Psoas muscle (tissue), 8 donors: ENCODE data around the gene PIGH. TPM values are rescaled to one million over a fixed set of nuclear protein-coding genes. Genes with fewer than 3 reads are reported as not detected.
"Not testable (repeated sequence)": the region's sequence is repeated elsewhere in the genome, so short reads cannot be mapped to it uniquely, and the experiment has no call there.

ENCODE experiments used
- ATAC-seq, 4 donors: fragments of 200-7000 bp; cut with Tn5 transposase; one replicate each; pipeline ENCODE4 v1.9.1; 2020; ENCODE audit warnings: moderate library complexity in 3 of 4, mild to moderate bottlenecking in 2 of 4
- DNase-seq, 2 donors: peaks; one replicate each; pipeline ENCODE4 v3.0.0-alpha.2; 2020
- H3K27ac ChIP-seq: fragments of 200-600 bp; one replicate; pipeline ENCODE4 v1.8.0; 2022
- H3K27me3 ChIP-seq, 3 donors: fragments of 200-600 bp in 1 of 3; one replicate each; pipeline versions ENCODE4 v1.6.1 to v1.8.0; 2013 to 2022; ENCODE audit warnings: low read length in 2 of 3, mild to moderate bottlenecking in 2 of 3, moderate library complexity in 1 of 3; ENCODE audit not compliant: insufficient read depth in 3 of 3
- H3K36me3 ChIP-seq, 2 donors: fragments of 200-600 bp in 1 of 2; one replicate each; pipeline versions ENCODE4 v1.6.1 to v1.8.0; 2013 to 2022; ENCODE audit warnings: low read depth in 1 of 2, mild to moderate bottlenecking in 1 of 2, moderate library complexity in 1 of 2; ENCODE audit not compliant: insufficient read depth in 1 of 2
- H3K4me1 ChIP-seq: fragments of 200-600 bp; one replicate; pipeline ENCODE4 v1.8.0; 2022
- H3K4me3 ChIP-seq: fragments of 200-600 bp; one replicate; pipeline ENCODE4 v1.8.0; 2022; ENCODE audit warnings: mild to moderate bottlenecking
- H3K9me3 ChIP-seq: fragments of 200-600 bp; one replicate; pipeline ENCODE4 v1.8.0; 2022
- CTCF ChIP-seq: fragments of 200-600 bp; IDR thresholded peaks from one replicate; pipeline ENCODE4 v1.8.0; 2022; ENCODE audit warnings: antibody characterized with exemption
- WGBS, 3 donors: extraction: QIAGEN DNeasy Blood & Tissue Kit; methylation state at CpG; one replicate each; pipeline versions ENCODE4 v1.1.6 to v1.1.7; 2013; 5-methylcytosine and 5-hydroxymethylcytosine counted together
- intact Hi-C, 2 donors: fragments of 100-400 bp; cut with DNase I; formaldehyde crosslinking; loops; one replicate each; pipeline versions ENCODE4 v1.11.0 to v1.14.2; 2022
- polyA plus RNA-seq, 3 donors: library from polyadenylated mRNA; stranded (reverse); fragments of 200-250 nt; gene quantifications; one replicate each; pipeline ENCODE4 v1.2.3, GENCODE V29; 2013
- total RNA-seq, 4 donors: library from RNA; stranded (reverse); fragmentation: NEBNext Ultra II Directional in 2 of 4; extraction: Animal tissue kit (Norgen Biotek cat#: 25700) in 2 of 4; gene quantifications; one replicate each; pipeline versions ENCODE4 v1.2.1 to v1.2.4, GENCODE V29; 2021 to 2023
- donor health status: healthy with polysubstance abuse.
- donor health status: DM: no; HTN: no; CAD: no; lungs with moderate emphysema.
- donor health status: Bipolar disorder and iron deficiency.
- donor health status: healthy.
- donor health status: DM: yes; HTN: yes; CAD: no.
- donor health status: DM: no; HTN: no; CAD: no.
- donor health status: DM: no; HTN: no; CAD: no.
- donor health status: DM: yes; HTN: yes; CAD: no.

Gene PIGH
- total and polyA plus RNA-seq, 7 donors, result 12.3 to 50.6 (median 25.2) TPM

DNA sequence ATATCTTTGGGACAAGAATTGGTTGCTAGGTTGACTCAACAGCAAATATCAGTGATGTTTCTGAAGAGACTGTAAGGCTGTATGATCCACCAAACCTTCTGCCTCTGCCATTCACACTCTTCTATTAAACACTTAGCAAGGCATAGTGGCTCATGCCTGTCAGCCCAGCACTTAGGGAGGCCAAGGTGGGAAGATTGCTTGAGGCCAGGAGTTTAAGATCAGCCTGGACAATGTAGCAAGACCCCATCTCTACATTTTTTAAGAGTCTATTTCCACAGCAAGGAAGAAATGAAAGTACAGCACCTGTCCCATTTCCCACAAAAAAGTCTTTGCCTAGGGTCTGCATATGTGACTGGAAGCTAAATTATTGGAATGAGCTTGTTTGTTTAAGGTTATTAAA is 27.5 kb upstream of the PIGH start:
- Histone ChIP-seq H3K27ac (no peak overlapping the region), H3K36me3 (peaks cover 0 to 3% of the 10 kb centered on the region in 2 donors), H3K4me3 (no peak overlapping the region), H3K4me1 (peaks cover 12% of the 10 kb centered on the region), H3K27me3 (no peaks in the 10 kb centered on the region), H3K9me3 (no peaks in the 10 kb centered on the region)
- DNase-seq, result no peak
- ATAC-seq, result no peak
- no peak for TF ChIP-seq CTCF
- intact Hi-C loops, result no loop called here

DNA sequence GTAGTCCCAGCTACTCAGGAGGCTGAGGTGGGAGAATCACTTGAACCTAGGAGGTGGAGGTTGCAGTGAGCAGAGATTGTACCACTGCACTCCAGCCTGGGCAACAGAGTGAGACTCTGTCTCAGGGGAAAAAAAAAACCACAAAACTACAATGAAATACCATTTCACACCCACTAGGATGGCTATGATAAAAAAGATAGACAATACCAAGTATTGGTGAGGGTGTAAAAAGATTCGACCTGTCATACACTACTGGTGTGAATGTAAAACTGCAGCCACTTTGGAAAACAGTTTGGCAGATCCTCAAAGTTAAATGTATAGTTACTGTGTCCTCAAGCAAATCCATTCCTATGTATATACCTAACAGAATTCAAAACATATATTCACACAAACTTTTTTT is 26.1 kb upstream of the PIGH start:
- 84 to 100% (median 96%) methylated on average over 1 of the region's 1 CpG for WGBS, 3 donors
- ATAC-seq, DNase-seq, H3K9me3 ChIP-seq, intact Hi-C loops, H3K36me3 ChIP-seq, H3K27ac ChIP-seq, H3K27me3 ChIP-seq, H3K4me3 ChIP-seq: not testable (repeated sequence)
- peaks cover 19% of the 10 kb centered on the region for H3K4me1 ChIP-seq

- H3K9me3 ChIP-seq, result no peaks in the 10 kb centered on the region
- H3K4me3 ChIP-seq, result peak overlapping the region; percentile 1
- H3K27me3 ChIP-seq, result no peaks in the 10 kb centered on the region
- intact Hi-C loops, result no loop called here
- no peaks in the 10 kb centered on the region for H3K36me3 ChIP-seq
- WGBS, 3 donors, result 13 to 18% (median 15%) methylated on average over 2 of the region's 2 CpGs
- peak overlapping the region; percentile 81 for H3K27ac ChIP-seq
- ATAC-seq (no peak), DNase-seq (no peak)
- H3K4me1 ChIP-seq, result peaks cover 19% of the 10 kb centered on the region
- TF ChIP-seq CTCF, result no peak
These were observed 23.0 kb upstream of the PIGH start for GRCh38 chr14:67623114-67623513.

- WGBS, 3 donors, result 9 to 31% (median 23%) methylated on average over 4 of the region's 4 CpGs
- Histone ChIP-seq H3K4me3 (peak overlapping the region; percentile 1), H3K27ac (peak overlapping the region; percentile 81), H3K9me3 (no peaks in the 10 kb centered on the region), H3K4me1 (peaks cover 19% of the 10 kb centered on the region), H3K27me3 (no peaks in the 10 kb centered on the region), H3K36me3 (no peaks in the 10 kb centered on the region)
- DNase-seq (no peak), ATAC-seq (peak in 3 of 4 donors; percentile 27 to 36 (median 34))
- TF ChIP-seq CTCF, result no peak
- intact Hi-C loops, result no loop called here
These were observed 22.6 kb upstream of the PIGH start for GRCh38 chr14:67622675-67623074.

DNA sequence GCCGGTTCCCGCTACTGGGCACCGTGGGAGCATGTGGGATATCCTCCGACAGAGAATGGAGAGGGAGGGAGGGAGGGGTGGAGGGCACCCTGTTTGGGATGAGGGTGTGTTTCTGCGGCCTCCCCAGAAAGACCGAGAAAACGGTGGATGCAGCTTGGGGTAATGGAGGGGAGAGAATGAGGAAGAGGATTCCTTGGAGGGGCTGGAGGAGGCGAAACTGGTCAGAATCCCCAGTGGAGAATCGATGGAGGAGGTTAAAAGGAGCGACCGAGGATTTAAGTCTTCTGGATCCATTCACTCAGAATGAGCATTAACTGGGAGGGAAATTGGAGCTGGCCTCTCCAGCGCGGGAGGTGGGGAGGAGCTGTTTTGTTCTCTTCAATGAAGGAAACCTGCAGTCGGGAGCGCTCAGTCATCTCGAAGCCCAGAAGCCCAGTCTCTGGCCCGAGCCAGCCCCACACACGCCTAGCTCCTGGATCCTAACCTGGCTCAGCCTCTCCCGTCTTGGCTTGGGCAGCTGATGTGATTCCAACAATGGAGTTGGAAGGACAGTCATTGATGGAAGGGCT is 20.2 kb upstream of the PIGH start:
- peak overlapping the region; percentile 74 for H3K27ac ChIP-seq
- peak overlapping the region; percentile 76 for H3K4me3 ChIP-seq
- peaks cover 19% of the 10 kb centered on the region for H3K4me1 ChIP-seq
- ATAC-seq, result peak in 3 of 4 donors; percentile 0 to 5 (median 1)
- H3K36me3 ChIP-seq, result no peaks in the 10 kb centered on the region
- H3K27me3 ChIP-seq, result no peaks in the 10 kb centered on the region
- WGBS, 3 donors, result 2 to 4% (median 2%) methylated on average over 19 of the region's 19 CpGs
- intact Hi-C loops, result no loop called here
- TF ChIP-seq CTCF, result no peak
- no peak for DNase-seq
- H3K9me3 ChIP-seq, result no peaks in the 10 kb centered on the region
